ENCODE results near the gene CDC20B. TPM values are rescaled to one million over a fixed set of nuclear protein-coding genes. Genes with fewer than 3 reads are reported as not detected.
"Not testable (repeated sequence)": the region's sequence is repeated elsewhere in the genome, so short reads cannot be mapped to it uniquely, and the experiment has no call there.

The CDC20B gene
- total RNA-seq, 4 donors from 2014 or later = not detected

DNA sequence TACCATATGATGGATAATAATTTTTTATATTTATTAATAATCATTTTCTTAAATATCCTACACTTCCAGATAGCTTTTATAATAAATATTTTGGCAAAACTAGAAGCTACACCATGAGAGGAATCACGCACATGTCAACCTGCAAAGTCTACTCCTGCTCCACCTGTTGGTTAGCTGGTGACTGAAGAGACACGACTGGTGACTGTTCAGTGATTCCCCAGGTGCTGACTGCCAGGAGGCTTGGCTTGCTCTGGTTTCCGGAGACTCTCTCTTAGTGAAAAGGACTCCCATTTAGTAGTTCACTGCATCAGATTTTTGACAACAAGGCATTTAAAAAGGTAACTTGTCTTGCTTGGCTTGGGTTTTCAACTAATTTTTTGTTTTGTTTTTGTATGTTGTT lies 49.6 kb downstream of the CDC20B start:
- TF ChIP-seq POLR2A (IDR thresholded peaks at IDR 0.05) (no peak), EP300 (IDR thresholded peaks at IDR 0.05) (no peak), POLR2AphosphoS5 (IDR thresholded peaks at IDR 0.05) (no peak)
- TF ChIP-seq, protein P1, sequence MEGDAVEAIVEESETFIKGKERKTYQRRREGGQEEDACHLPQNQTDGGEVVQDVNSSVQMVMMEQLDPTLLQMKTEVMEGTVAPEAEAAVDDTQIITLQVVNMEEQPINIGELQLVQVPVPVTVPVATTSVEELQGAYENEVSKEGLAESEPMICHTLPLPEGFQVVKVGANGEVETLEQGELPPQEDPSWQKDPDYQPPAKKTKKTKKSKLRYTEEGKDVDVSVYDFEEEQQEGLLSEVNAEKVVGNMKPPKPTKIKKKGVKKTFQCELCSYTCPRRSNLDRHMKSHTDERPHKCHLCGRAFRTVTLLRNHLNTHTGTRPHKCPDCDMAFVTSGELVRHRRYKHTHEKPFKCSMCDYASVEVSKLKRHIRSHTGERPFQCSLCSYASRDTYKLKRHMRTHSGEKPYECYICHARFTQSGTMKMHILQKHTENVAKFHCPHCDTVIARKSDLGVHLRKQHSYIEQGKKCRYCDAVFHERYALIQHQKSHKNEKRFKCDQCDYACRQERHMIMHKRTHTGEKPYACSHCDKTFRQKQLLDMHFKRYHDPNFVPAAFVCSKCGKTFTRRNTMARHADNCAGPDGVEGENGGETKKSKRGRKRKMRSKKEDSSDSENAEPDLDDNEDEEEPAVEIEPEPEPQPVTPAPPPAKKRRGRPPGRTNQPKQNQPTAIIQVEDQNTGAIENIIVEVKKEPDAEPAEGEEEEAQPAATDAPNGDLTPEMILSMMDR (IDR thresholded peaks at IDR 0.05) = no peak

DNA sequence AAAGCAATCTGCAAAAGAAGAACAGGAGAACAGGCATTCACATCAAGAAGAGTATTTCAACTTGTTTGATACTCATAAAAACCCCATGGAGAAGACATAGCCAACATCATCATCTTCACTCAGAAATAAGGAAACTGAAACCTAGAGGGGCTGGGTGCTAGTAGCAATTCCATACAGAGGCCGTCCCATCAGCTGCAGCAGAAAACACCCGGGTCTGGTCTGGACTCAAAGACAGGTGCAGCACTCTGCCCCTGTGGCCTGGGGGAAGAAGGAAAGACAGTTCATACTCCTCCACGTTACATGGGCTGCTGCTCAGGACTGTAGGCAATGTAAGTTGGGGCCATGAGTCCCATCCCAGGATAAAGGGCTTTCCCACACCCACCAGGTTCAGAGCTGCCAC lies 58.9 kb downstream of the CDC20B start:
- 50 to 60% methylated on average over 1 to 2 of the region's 3 CpGs for WGBS, 2 donors (ENCODE audit: low coverage in 1 of 2)
- ATAC-seq = no peak
- Histone ChIP-seq H3K4me3 (no peak overlapping the region), H3K36me3 (no peaks in the 10 kb centered on the region), H3K27ac (no peak overlapping the region), H3K9me3 (no peaks in the 10 kb centered on the region), H3K4me1 (no peaks in the 10 kb centered on the region), H3K27me3 (peaks cover 14% of the 10 kb centered on the region)
- TF ChIP-seq EP300 (IDR thresholded peaks at IDR 0.05) (no peak), POLR2A (IDR thresholded peaks at IDR 0.05) (no peak), POLR2AphosphoS5 (IDR thresholded peaks at IDR 0.05) (no peak)
- TF ChIP-seq, protein P1 (IDR thresholded peaks at IDR 0.05) = no peak

More for the DNA sequence above, 49.6 kb downstream of the CDC20B start:
- no peaks in the 10 kb centered on the region for H3K4me1 ChIP-seq
- no peaks in the 10 kb centered on the region for H3K36me3 ChIP-seq
- H3K4me3 ChIP-seq = no peak overlapping the region
- no peak for ATAC-seq
- 71% methylated on average over 3 of the region's 3 CpGs; no CpG with 5 or more reads in 1 of the 2 donors for WGBS, 2 donors (ENCODE audit: low coverage in 1 of 2)
- H3K27me3 ChIP-seq = peaks cover 18% of the 10 kb centered on the region
- H3K9me3 ChIP-seq = no peaks in the 10 kb centered on the region
- no peak overlapping the region for H3K27ac ChIP-seq

DNA sequence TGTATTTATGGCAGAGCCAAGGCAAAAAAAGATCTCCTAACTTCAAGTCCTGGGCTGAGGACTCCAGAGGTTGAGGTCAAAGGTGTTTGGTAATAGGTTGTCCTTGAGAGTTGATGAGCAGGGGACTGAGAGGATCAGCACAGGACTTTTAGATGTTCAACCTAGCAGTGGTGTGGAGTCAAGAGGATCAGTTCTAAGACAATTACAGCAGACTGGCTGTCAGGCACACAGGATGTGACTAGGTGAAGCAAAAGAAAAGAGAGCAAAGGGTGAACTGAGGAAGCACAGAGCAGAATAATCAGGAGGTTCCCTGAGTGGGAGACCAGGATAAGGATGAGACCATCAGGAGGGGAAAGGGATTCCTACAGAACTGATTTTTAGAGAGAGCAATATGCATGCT lies 59.6 kb downstream of the CDC20B start:
- Histone ChIP-seq H3K4me3 (no peak overlapping the region), H3K27me3 (peaks cover 7% of the 10 kb centered on the region), H3K9me3 (no peaks in the 10 kb centered on the region), H3K36me3 (no peaks in the 10 kb centered on the region), H3K4me1 (no peaks in the 10 kb centered on the region), H3K27ac (no peak overlapping the region)
- ATAC-seq = no peak
- TF ChIP-seq EP300 (IDR thresholded peaks at IDR 0.05) = no peak
- no peak for TF ChIP-seq POLR2AphosphoS5 (IDR thresholded peaks at IDR 0.05)
- TF ChIP-seq, protein P1 (IDR thresholded peaks at IDR 0.05) = no peak
- no peak for TF ChIP-seq POLR2A (IDR thresholded peaks at IDR 0.05)

DNA sequence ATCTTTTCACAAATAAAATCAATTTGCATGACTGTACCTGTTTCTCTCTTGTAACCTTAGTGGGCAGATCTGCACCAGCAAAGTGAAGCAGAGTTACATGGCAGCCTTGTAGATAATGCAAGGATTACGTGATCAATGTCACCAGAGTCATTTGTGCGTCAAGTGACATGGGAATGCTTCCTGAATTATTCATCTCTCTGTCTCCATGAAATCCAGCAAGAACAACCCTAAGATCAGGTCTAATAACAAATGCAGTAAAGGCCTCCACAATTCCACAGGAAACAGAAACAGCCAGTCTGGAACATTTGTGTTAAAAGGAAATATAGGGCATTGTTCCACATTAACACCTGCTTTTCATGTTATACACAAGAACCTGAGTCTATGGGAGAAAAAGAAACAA lies 62.8 kb downstream of the CDC20B start:
- 80 to 100% methylated on average over 1 of the region's 2 CpGs for WGBS, 2 donors (ENCODE audit: low coverage in 1 of 2)
- Histone ChIP-seq H3K27me3 (no peaks in the 10 kb centered on the region), H3K36me3 (no peaks in the 10 kb centered on the region), H3K27ac (no peak overlapping the region), H3K4me3 (no peak overlapping the region), H3K9me3 (no peaks in the 10 kb centered on the region), H3K4me1 (no peaks in the 10 kb centered on the region)
- TF ChIP-seq POLR2AphosphoS5 (IDR thresholded peaks at IDR 0.05) (no peak), EP300 (IDR thresholded peaks at IDR 0.05) (no peak)
- TF ChIP-seq, protein P1 (IDR thresholded peaks at IDR 0.05) = no peak
- no peak for ATAC-seq

DNA sequence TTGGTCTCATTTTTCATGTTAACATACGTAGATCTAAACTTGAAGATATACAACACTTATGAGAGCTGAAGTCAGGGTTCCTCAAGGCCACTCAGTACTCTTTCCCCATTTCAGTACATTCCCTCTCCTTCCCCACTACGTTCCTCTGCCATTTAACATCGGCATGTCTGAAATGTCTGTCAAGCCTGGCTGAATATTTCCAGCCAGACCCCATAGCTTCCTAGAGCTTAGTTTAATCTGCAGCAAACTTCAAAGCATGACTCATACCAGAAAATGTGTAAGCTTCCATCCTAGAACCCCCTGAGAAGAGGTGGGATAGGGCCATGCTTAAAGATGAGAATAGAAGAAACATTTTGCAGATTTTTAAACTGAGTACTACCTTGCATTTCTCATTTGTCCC lies 64.3 kb downstream of the CDC20B start:
- WGBS, 2 donors (ENCODE audit: low coverage in 1 of 2) = 57 to 61% methylated on average over 3 of the region's 3 CpGs

DNA sequence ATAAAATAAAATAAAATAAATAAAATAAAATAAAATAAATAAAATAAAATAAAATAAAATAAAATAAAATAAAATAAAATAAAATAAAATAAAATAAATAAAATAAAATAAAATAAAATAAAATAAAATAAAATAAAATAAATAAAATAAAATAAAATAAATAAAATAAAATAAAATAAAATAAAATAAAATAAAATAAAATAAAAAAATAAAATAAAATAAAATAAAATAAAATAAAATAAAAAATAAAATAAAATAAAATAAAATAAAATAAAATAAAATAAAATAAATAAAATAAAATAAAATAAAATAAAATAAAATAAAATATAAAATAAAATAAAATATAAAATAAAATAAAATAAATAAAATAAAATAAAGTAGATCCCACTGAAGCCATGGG lies 67.0 kb downstream of the CDC20B start:
- not testable (repeated sequence) for H3K36me3 ChIP-seq, H3K9me3 ChIP-seq, ATAC-seq, H3K4me1 ChIP-seq, H3K27ac ChIP-seq, H3K27me3 ChIP-seq, H3K4me3 ChIP-seq

More for the DNA sequence above, 64.3 kb downstream of the CDC20B start:
- Histone ChIP-seq H3K4me3 (no peak overlapping the region), H3K36me3 (no peaks in the 10 kb centered on the region), H3K27me3 (no peaks in the 10 kb centered on the region), H3K4me1 (no peaks in the 10 kb centered on the region), H3K9me3 (no peaks in the 10 kb centered on the region), H3K27ac (no peak overlapping the region)
- ATAC-seq = no peak
- TF ChIP-seq POLR2A (IDR thresholded peaks at IDR 0.05) (no peak), POLR2AphosphoS5 (IDR thresholded peaks at IDR 0.05) (no peak), EP300 (IDR thresholded peaks at IDR 0.05) (no peak)
- TF ChIP-seq, protein P1 (IDR thresholded peaks at IDR 0.05) = no peak
